PC-3 (cell line): ENCODE measurements around the gene PMEPA1.

Experiments
- EZH2 ChIP-seq: fragments of 300-600 bp; sonication (generic); IDR thresholded peaks from one replicate; pipeline ENCODE4 v1.6.1; 2017; ENCODE audit warnings: antibody characterized with exemption, mild to moderate bottlenecking, low read length; ENCODE audit not compliant: unreplicated experiment
- TF ChIP-seq, protein P1 (sequence below): fragments of 300-600 bp; sonication (generic); conservative IDR thresholded peaks from 2 replicates; pipeline ENCODE4 v1.5.1; 2017; ENCODE audit warnings: antibody characterized with exemption, low read depth, mild to moderate bottlenecking, low read length

DNA sequence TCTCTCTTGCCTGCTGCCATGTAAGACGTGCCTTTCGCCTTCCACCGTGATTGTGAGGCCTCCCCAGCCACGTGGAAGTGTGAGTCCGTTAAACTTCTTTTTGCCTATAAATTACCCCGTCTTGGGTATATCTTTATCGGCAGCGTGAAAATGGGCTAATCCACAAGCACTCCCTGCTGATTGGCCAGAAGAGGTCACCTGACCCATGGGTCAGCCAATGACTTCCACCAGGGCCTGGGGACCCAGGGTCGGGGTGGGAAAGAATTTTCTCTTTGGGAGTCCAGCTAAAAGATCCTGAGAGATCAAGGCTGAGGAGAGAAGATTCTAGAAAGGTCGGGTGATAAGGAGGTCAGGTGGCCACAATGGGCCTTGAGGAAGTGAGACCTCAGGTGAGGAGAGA is 106.7 kb downstream of the PMEPA1 start:
- TF ChIP-seq EZH2: no peak
- TF ChIP-seq, protein P1, sequence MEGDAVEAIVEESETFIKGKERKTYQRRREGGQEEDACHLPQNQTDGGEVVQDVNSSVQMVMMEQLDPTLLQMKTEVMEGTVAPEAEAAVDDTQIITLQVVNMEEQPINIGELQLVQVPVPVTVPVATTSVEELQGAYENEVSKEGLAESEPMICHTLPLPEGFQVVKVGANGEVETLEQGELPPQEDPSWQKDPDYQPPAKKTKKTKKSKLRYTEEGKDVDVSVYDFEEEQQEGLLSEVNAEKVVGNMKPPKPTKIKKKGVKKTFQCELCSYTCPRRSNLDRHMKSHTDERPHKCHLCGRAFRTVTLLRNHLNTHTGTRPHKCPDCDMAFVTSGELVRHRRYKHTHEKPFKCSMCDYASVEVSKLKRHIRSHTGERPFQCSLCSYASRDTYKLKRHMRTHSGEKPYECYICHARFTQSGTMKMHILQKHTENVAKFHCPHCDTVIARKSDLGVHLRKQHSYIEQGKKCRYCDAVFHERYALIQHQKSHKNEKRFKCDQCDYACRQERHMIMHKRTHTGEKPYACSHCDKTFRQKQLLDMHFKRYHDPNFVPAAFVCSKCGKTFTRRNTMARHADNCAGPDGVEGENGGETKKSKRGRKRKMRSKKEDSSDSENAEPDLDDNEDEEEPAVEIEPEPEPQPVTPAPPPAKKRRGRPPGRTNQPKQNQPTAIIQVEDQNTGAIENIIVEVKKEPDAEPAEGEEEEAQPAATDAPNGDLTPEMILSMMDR: no peak
